Thoracic aorta (tissue), 2 donors: ENCODE results near the gene ATF6B. TPM values are rescaled to one million over a fixed set of nuclear protein-coding genes. Genes with fewer than 3 reads are reported as not detected.
A peak's percentile ranks its signal among the peaks of the same experiment; 100 is the strongest.

ENCODE experiments used
- ATAC-seq: fragments of 150-250 bp; one replicate; pipeline ENCODE4 v1.8.0; 2017; ENCODE audit warnings: low read depth; ENCODE audit not compliant: insufficient number of reproducible peaks, low FRiP score
- DNase-seq: peaks from one replicate; pipeline ENCODE4 v3.0.0-alpha.2; 2020; ENCODE audit warnings: low spot score
- H3K27ac ChIP-seq, 2 donors: fragments of 200-600 bp; sonication (generic); 1 replicate in 1 of 2; 2 replicates in 1 of 2; pipeline ENCODE4 v1.5.1; 2016; ENCODE audit warnings: mild to moderate bottlenecking in 2 of 2, moderate library complexity in 2 of 2
- H3K27me3 ChIP-seq: fragments of 200-600 bp; sonication (generic); replicated peaks from 2 replicates; pipeline ENCODE4 v1.6.0; 2016; ENCODE audit warnings: mild to moderate bottlenecking; ENCODE audit not compliant: insufficient read depth
- H3K36me3 ChIP-seq: fragments of 200-600 bp; sonication (generic); one replicate; pipeline ENCODE4 v1.5.1; 2016
- H3K4me1 ChIP-seq, 2 donors: fragments of 200-600 bp; sonication (generic); 1 replicate in 1 of 2; 2 replicates in 1 of 2; pipeline versions ENCODE4 v1.5.1 to v1.6.0; 2016; ENCODE audit warnings: low read depth in 2 of 2, mild to moderate bottlenecking in 1 of 2; ENCODE audit not compliant: control insufficient read depth in 1 of 2
- H3K4me3 ChIP-seq: fragments of 200-600 bp; sonication (generic); 2 replicates; pipeline ENCODE4 v1.5.1; 2016; ENCODE audit warnings: mild to moderate bottlenecking
- H3K9me3 ChIP-seq: fragments of 200-600 bp; sonication (generic); 2 replicates; pipeline ENCODE4 v1.5.1; 2016
- total RNA-seq, 2 donors: library from RNA; depleted of rRNA; stranded (reverse); fragments of >200 nt; gene quantifications; one replicate each; pipeline versions ENCODE4 v1.1.0 to v1.2.3, GENCODE V29; 2016
- TF ChIP-seq, protein P1 (sequence below): fragments of 200-600 bp; sonication (generic); IDR thresholded peaks from one replicate; pipeline ENCODE4 v1.5.1; 2019; ENCODE audit warnings: antibody characterized with exemption

Gene ATF6B
- total RNA-seq, 2 donors from 2014 or later = 38.2 to 60.9 TPM

DNA sequence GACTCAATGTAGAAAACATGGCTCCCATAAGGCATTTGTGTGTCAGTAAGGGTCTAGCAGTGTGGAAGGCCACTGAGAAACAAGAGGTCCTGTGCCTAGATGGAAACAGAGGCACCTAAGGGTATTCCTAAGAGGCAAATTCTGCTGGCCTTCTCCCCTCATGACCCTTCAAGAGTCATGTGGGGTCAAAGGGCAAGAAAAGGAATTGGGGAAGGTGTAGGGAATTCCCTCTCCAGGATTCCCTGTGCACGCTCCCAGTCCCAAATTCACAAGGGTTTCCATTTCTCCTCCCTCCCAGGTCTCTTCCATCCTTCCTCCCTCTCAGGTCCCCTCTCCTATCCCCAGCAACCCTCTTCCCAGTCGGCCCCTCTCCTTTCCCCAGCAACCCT, 47.3 kb upstream of the ATF6B start:
- H3K4me1 ChIP-seq = peaks cover 22 to 39% of the 10 kb centered on the region in 2 donors
- no peaks in the 10 kb centered on the region for H3K27me3 ChIP-seq
- H3K27ac ChIP-seq = peak overlapping the region; percentile 82 to 96
- DNase-seq (no peak), ATAC-seq (no peak)
- TF ChIP-seq, protein P1, sequence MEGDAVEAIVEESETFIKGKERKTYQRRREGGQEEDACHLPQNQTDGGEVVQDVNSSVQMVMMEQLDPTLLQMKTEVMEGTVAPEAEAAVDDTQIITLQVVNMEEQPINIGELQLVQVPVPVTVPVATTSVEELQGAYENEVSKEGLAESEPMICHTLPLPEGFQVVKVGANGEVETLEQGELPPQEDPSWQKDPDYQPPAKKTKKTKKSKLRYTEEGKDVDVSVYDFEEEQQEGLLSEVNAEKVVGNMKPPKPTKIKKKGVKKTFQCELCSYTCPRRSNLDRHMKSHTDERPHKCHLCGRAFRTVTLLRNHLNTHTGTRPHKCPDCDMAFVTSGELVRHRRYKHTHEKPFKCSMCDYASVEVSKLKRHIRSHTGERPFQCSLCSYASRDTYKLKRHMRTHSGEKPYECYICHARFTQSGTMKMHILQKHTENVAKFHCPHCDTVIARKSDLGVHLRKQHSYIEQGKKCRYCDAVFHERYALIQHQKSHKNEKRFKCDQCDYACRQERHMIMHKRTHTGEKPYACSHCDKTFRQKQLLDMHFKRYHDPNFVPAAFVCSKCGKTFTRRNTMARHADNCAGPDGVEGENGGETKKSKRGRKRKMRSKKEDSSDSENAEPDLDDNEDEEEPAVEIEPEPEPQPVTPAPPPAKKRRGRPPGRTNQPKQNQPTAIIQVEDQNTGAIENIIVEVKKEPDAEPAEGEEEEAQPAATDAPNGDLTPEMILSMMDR = no peak
- H3K36me3 ChIP-seq = peaks cover 11% of the 10 kb centered on the region
- H3K4me3 ChIP-seq = peak overlapping the region; percentile 98
- H3K9me3 ChIP-seq = no peaks in the 10 kb centered on the region

DNA sequence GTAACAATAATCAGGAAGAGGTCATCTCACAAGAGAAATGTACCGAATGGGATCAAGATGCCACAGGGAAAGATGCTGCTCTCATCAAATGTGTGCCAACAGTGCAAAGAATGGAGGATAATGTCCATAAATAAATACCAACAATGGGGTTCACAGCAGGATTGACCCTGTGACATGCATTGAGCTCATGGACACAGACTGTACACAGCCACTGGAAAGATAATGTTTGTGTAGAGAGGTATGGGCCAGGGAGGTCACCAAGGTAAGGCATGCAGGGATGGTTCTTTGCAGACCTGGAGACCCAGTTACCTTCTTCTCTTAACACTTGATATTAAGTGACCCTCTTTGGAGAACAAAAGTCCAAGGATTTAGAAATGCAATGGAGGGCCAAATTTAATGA, 46.4 kb upstream of the ATF6B start:
- H3K9me3 ChIP-seq = no peaks in the 10 kb centered on the region
- DNase-seq (no peak), ATAC-seq (no peak)
- no peak overlapping the region for H3K4me3 ChIP-seq
- no peak overlapping the region for H3K27ac ChIP-seq
- TF ChIP-seq, protein P1 = no peak
- H3K27me3 ChIP-seq = no peaks in the 10 kb centered on the region
- H3K36me3 ChIP-seq = peaks cover 9% of the 10 kb centered on the region
- peaks cover 14 to 30% of the 10 kb centered on the region in 2 donors for H3K4me1 ChIP-seq

DNA sequence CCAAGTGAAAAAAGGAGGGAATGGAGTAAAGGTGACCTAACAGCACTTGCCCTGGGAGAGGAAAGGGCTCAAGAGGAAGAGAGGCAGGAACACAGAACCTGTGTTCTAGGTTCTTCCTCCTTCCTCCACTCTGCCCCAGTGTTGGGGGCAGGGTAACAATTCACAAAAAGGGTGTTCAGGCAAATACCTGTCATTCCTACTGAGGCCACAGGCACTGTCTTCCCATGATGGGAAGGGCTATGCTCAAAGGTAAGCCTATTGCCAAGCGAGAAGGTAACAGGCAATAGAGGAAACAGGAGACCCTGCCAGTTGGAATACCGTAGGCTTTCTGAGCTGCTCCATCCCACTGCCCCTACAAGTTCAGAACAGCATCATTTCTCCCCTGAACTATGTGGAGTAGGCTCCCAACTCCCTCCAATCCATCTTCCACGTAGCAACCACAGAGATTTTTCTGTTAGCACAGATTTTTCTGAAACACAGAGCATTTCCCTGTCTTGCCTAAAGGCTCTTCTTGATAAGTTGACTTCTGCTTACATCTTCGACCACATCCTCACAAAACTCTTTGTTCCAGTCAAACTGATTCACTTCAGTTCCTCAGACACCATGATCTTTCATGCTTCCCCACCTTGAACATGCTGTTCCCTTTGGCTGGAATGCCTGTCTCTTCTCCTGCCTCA, 45.1 kb upstream of the ATF6B start:
- no peak overlapping the region for H3K27ac ChIP-seq

DNA sequence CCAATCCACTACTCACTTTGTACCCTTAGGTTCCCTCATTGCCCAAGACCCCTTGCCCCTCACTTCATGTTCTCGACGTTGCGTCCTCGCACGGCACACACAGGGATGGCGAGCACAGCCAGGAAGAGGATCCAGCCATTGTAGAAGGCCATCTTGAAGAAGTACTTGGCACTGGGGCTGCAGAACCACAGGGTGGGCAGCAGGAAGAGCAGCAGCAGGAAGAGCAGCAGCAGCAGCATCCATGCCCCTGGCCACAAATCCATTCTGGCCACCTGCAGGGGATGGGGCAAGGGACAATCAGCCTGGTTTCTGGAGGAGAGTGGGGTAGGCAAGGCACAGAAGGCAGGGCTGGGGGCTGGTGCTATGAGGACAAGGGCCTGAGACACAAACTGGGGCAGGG, 43.2 kb upstream of the ATF6B start:
- DNase-seq = no peak
- Histone ChIP-seq H3K9me3 (no peaks in the 10 kb centered on the region), H3K27ac (no peak overlapping the region), H3K4me1 (peaks cover 4 to 14% of the 10 kb centered on the region in 2 donors), H3K27me3 (no peaks in the 10 kb centered on the region), H3K4me3 (no peak overlapping the region), H3K36me3 (peaks cover 24% of the 10 kb centered on the region)
- ATAC-seq = no peak
- TF ChIP-seq, protein P1 = no peak

More for the DNA sequence above, 45.1 kb upstream of the ATF6B start:
- TF ChIP-seq, protein P1 = no peak
- peaks cover 17% of the 10 kb centered on the region for H3K36me3 ChIP-seq
- DNase-seq (no peak), ATAC-seq (no peak)
- peaks cover 8 to 21% of the 10 kb centered on the region in 2 donors for H3K4me1 ChIP-seq
- no peak overlapping the region for H3K4me3 ChIP-seq
- no peaks in the 10 kb centered on the region for H3K9me3 ChIP-seq
- no peaks in the 10 kb centered on the region for H3K27me3 ChIP-seq

DNA sequence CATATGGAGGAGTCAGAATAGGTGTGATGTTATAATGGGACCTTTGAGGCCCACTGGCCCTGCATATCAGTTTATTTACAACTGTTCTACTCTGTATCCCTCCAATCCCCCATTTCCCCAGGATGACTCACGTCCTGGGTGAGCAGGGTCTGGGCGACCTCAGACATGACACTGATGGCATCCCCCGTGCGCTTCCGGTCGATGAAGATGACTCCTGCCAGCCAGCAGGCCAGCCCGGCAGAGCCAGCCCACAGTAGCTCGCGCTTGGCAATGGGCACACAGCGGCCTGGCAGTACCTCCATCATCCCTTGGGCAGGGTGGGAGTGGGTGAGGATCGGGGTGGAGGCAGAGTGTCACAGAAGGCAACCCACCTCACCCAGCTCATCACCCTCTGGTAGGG, 42.2 kb upstream of the ATF6B start:
- peaks cover 3 to 10% of the 10 kb centered on the region in 2 donors for H3K4me1 ChIP-seq
- TF ChIP-seq, protein P1 = no peak
- H3K36me3 ChIP-seq = peaks cover 28% of the 10 kb centered on the region

More for the DNA sequence above, 42.2 kb upstream of the ATF6B start:
- no peak overlapping the region for H3K27ac ChIP-seq
- no peaks in the 10 kb centered on the region for H3K9me3 ChIP-seq
- DNase-seq (no peak), ATAC-seq (no peak)
- H3K27me3 ChIP-seq = no peaks in the 10 kb centered on the region
- no peak overlapping the region for H3K4me3 ChIP-seq
